H9 (cell line): Measurements from ENCODE around the gene YPEL3. TPM values are rescaled to one million over a fixed set of nuclear protein-coding genes. Genes with fewer than 3 reads are reported as not detected.

ENCODE experiments used
- DNase-seq: peaks from one replicate; pipeline ENCODE4 v3.0.0-alpha.2; 2017
- H2AFZ ChIP-seq: one replicate; pipeline ENCODE4 v1.6.1; 2013; ENCODE audit warnings: mild to moderate bottlenecking, low read length, control low read depth, moderate library complexity
- H2AK5ac ChIP-seq: 2 replicates; pipeline ENCODE4 v1.6.1; 2013; ENCODE audit warnings: low read length, control low read depth, mixed read lengths; ENCODE audit not compliant: insufficient read length
- H2BK120ac ChIP-seq: one replicate; pipeline ENCODE4 v1.6.1; 2013; ENCODE audit warnings: low read depth, mild to moderate bottlenecking, low read length, control low read depth, inconsistent platforms; ENCODE audit not compliant: poor library complexity, severe bottlenecking
- H2BK12ac ChIP-seq: 2 replicates; pipeline ENCODE4 v1.6.1; 2013; ENCODE audit warnings: low read length, control low read depth, mixed read lengths, low read depth; ENCODE audit not compliant: insufficient read length
- H2BK15ac ChIP-seq: 2 replicates; pipeline ENCODE4 v1.6.1; 2013; ENCODE audit warnings: low read depth, low read length, control low read depth
- H2BK20ac ChIP-seq: one replicate; pipeline ENCODE4 v1.6.1; 2013; ENCODE audit warnings: low read depth, mild to moderate bottlenecking, low read length, control low read depth, inconsistent platforms; ENCODE audit not compliant: poor library complexity, severe bottlenecking
- H2BK5ac ChIP-seq: 2 replicates; pipeline ENCODE4 v1.6.1; 2013; ENCODE audit warnings: low read length, control low read depth, mixed read lengths; ENCODE audit not compliant: insufficient read length
- H3K14ac ChIP-seq: 2 replicates; pipeline ENCODE4 v1.6.1; 2013; ENCODE audit warnings: low read length, control low read depth; ENCODE audit not compliant: insufficient read depth
- H3K18ac ChIP-seq: 2 replicates; pipeline ENCODE4 v1.6.1; 2013; ENCODE audit warnings: low read depth, mild to moderate bottlenecking, mixed read lengths, low read length, control low read depth; ENCODE audit not compliant: insufficient read length
- H3K23ac ChIP-seq: 2 replicates; pipeline ENCODE4 v1.6.1; 2013; ENCODE audit warnings: low read length, control low read depth, mixed read lengths, low read depth; ENCODE audit not compliant: insufficient read length
- H3K23me2 ChIP-seq: 2 replicates; pipeline ENCODE4 v1.6.1; 2013; ENCODE audit warnings: low read depth, mild to moderate bottlenecking, mixed read lengths, low read length, control low read depth; ENCODE audit not compliant: insufficient read length, poor library complexity, severe bottlenecking
- H3K27ac ChIP-seq: 2 replicates; pipeline ENCODE4 v1.5.1; 2013; ENCODE audit warnings: low read length, control low read depth, mixed read lengths, low read depth; ENCODE audit not compliant: insufficient read length
- H3K27me3 ChIP-seq: 2 replicates; pipeline ENCODE4 v1.6.1; 2013; ENCODE audit warnings: low read length, control low read depth, inconsistent platforms; ENCODE audit not compliant: insufficient read depth
- H3K4ac ChIP-seq: 2 replicates; pipeline ENCODE4 v1.6.1; 2013; ENCODE audit warnings: low read depth, mild to moderate bottlenecking, control low read depth, inconsistent platforms, low read length, moderate library complexity
- H3K4me1 ChIP-seq: 2 replicates; pipeline ENCODE4 v1.6.1; 2013; ENCODE audit warnings: low read length, control low read depth, inconsistent platforms; ENCODE audit not compliant: insufficient read depth
- H3K4me2 ChIP-seq: 2 replicates; pipeline ENCODE4 v1.6.1; 2013; ENCODE audit warnings: low read length, control low read depth, mixed read lengths; ENCODE audit not compliant: insufficient read length, insufficient read depth
- H3K56ac ChIP-seq: 2 replicates; pipeline ENCODE4 v1.6.1; 2013; ENCODE audit warnings: low read depth, mild to moderate bottlenecking, mixed read lengths, low read length, control low read depth; ENCODE audit not compliant: insufficient read length
- H3K79me1 ChIP-seq: 2 replicates; pipeline ENCODE4 v1.6.1; 2013; ENCODE audit warnings: low read depth, mild to moderate bottlenecking, moderate library complexity, low read length, control low read depth, inconsistent platforms; ENCODE audit not compliant: insufficient read depth, poor library complexity, severe bottlenecking
- H3K79me2 ChIP-seq: 2 replicates; pipeline ENCODE4 v1.6.1; 2013; ENCODE audit warnings: low read length, control low read depth, inconsistent platforms; ENCODE audit not compliant: insufficient read depth
- H3K9ac ChIP-seq: 2 replicates; pipeline ENCODE4 v1.6.1; 2013; ENCODE audit warnings: low read length, control low read depth, mixed read lengths; ENCODE audit not compliant: insufficient read length; ENCODE audit errors: extremely low read depth
- H3K9me3 ChIP-seq: one replicate; pipeline ENCODE4 v1.6.1; 2013; ENCODE audit warnings: low read depth, low read length, inconsistent platforms; ENCODE audit not compliant: control insufficient read depth
- H3T11ph ChIP-seq: one replicate; pipeline ENCODE4 v1.6.1; 2013; ENCODE audit warnings: mild to moderate bottlenecking, low read length, control low read depth, inconsistent platforms
- H4K20me1 ChIP-seq: one replicate; pipeline ENCODE4 v1.6.1; 2013; ENCODE audit not compliant: control insufficient read depth, insufficient read length, insufficient read depth
- H4K5ac ChIP-seq: 2 replicates; pipeline ENCODE4 v1.6.1; 2013; ENCODE audit warnings: low read depth, mild to moderate bottlenecking, mixed read lengths, low read length, control low read depth; ENCODE audit not compliant: insufficient read length
- H4K8ac ChIP-seq: replicated peaks from 2 replicates; pipeline ENCODE4 v1.6.1; 2013; ENCODE audit warnings: low read length, control low read depth, mixed read lengths, low read depth; ENCODE audit not compliant: insufficient read length
- H4K91ac ChIP-seq: 2 replicates; pipeline ENCODE4 v1.6.1; 2013; ENCODE audit warnings: low read depth, mild to moderate bottlenecking, moderate library complexity, mixed read lengths, low read length, control low read depth; ENCODE audit not compliant: insufficient read length
- H3K27ac Mint-ChIP-seq, 3 experiments: 2 replicates in 2 of 3; 3 replicates in 1 of 3; pipeline ENCODE4 v1.8.0; 2020 to 2021; ENCODE audit warnings: mixed read lengths in 3 of 3, mild to moderate bottlenecking in 1 of 3, moderate library complexity in 1 of 3
- H3K27me3 Mint-ChIP-seq: 2 replicates; pipeline ENCODE4 v1.8.0; 2021; ENCODE audit warnings: low read depth, mild to moderate bottlenecking, moderate library complexity, mixed read lengths
- H3K36me3 Mint-ChIP-seq, 3 experiments: 2 replicates in 2 of 3; 3 replicates in 1 of 3; pipeline ENCODE4 v1.8.0; 2020 to 2021; ENCODE audit warnings: low read depth in 3 of 3, mixed read lengths in 3 of 3; ENCODE audit not compliant: insufficient read depth in 1 of 3
- H3K4me1 Mint-ChIP-seq, 2 experiments: 2 replicates each; pipeline ENCODE4 v1.8.0; 2020; ENCODE audit warnings: mixed read lengths in 2 of 2
- H3K4me3 Mint-ChIP-seq, 2 experiments: 2 replicates in 1 of 2; 3 replicates in 1 of 2; pipeline ENCODE4 v1.8.0; 2020 to 2021; ENCODE audit warnings: mild to moderate bottlenecking in 2 of 2, mixed read lengths in 2 of 2, moderate library complexity in 1 of 2
- H3K9me3 Mint-ChIP-seq, 2 experiments: 2 replicates in 1 of 2; 3 replicates in 1 of 2; pipeline ENCODE4 v1.8.0; 2020; ENCODE audit warnings: mild to moderate bottlenecking in 2 of 2, mixed read lengths in 2 of 2, moderate library complexity in 1 of 2
- WGBS: extraction: QIAGEN DNeasy Blood & Tissue Kit; methylation state at CpG from one replicate; pipeline ENCODE4 v1.1.7; 2013; ENCODE audit warnings: missing lambda C conversion rate, low lambda C conversion rate, mixed read lengths; ENCODE audit not compliant: insufficient read length; ENCODE audit errors: extremely low coverage; 5-methylcytosine and 5-hydroxymethylcytosine counted together
- total RNA-seq: library from RNA; stranded (reverse); gene quantifications from 2 replicates; pipeline ENCODE4 v1.2.1, GENCODE V29; 2021
- TF ChIP-seq, protein P1 (sequence below): fragments of 200-600 bp; sonication (generic); conservative IDR thresholded peaks from 3 replicates; pipeline ENCODE4 v1.8.0; 2021; ENCODE audit warnings: antibody characterized with exemption, mild to moderate bottlenecking

Gene YPEL3
- total RNA-seq, 1 experiment from 2014 or later = 27.5 TPM

DNA sequence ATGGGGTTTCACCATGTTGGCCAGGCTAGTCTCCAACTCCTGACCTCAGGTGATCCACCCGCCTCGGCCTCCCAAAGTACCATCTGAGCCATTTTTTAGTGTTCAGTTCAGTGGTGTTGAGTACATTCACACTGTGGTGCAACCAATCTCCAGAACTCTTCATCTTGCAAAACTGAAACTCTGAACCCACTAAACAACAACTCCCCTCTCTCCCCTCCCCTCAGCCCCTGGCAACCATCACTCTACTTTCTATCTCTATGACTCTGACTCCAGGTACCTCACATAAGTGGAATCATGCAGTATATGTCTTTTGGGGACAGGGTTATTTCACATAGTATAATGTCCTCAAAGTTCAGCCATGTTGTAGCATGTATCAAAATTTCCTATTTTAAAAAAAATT lies 45.7 kb upstream of the YPEL3 start:
- H3K23me2 ChIP-seq = peaks cover 3% of the 10 kb centered on the region
- H2BK20ac ChIP-seq = no peak overlapping the region
- no peak overlapping the region for H3K4ac ChIP-seq
- no peak overlapping the region for H3T11ph ChIP-seq
- H3K18ac ChIP-seq = no peak overlapping the region
- no peak overlapping the region for H3K4me3 Mint-ChIP-seq
- no CpG with 5 or more reads among the region's 2 CpGs for WGBS
- H3K9me3 ChIP-seq = no peaks in the 10 kb centered on the region
- H3K9me3 Mint-ChIP-seq = no peaks in the 10 kb centered on the region
- H3K27ac ChIP-seq = no peak overlapping the region
- peaks cover 2% of the 10 kb centered on the region for H3K27me3 Mint-ChIP-seq
- no peak overlapping the region for H4K91ac ChIP-seq
- no peak overlapping the region for H3K56ac ChIP-seq
- H3K79me2 ChIP-seq = no peaks in the 10 kb centered on the region
- no peak overlapping the region for H2BK5ac ChIP-seq
- no peak overlapping the region for H2BK120ac ChIP-seq
- TF ChIP-seq, protein P1, sequence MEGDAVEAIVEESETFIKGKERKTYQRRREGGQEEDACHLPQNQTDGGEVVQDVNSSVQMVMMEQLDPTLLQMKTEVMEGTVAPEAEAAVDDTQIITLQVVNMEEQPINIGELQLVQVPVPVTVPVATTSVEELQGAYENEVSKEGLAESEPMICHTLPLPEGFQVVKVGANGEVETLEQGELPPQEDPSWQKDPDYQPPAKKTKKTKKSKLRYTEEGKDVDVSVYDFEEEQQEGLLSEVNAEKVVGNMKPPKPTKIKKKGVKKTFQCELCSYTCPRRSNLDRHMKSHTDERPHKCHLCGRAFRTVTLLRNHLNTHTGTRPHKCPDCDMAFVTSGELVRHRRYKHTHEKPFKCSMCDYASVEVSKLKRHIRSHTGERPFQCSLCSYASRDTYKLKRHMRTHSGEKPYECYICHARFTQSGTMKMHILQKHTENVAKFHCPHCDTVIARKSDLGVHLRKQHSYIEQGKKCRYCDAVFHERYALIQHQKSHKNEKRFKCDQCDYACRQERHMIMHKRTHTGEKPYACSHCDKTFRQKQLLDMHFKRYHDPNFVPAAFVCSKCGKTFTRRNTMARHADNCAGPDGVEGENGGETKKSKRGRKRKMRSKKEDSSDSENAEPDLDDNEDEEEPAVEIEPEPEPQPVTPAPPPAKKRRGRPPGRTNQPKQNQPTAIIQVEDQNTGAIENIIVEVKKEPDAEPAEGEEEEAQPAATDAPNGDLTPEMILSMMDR = no peak
- no peak for DNase-seq
- no peaks in the 10 kb centered on the region for H3K36me3 Mint-ChIP-seq
- no peak overlapping the region for H2BK15ac ChIP-seq
- no peak overlapping the region for H3K23ac ChIP-seq
- H4K8ac ChIP-seq = no peak overlapping the region
- H3K4me1 Mint-ChIP-seq = no peaks in the 10 kb centered on the region
- no peaks in the 10 kb centered on the region for H3K79me1 ChIP-seq
- H2BK12ac ChIP-seq = no peak overlapping the region
- no peak overlapping the region for H3K9ac ChIP-seq
- H3K4me1 ChIP-seq = no peaks in the 10 kb centered on the region
- no peak overlapping the region for H3K4me2 ChIP-seq
- H3K27me3 ChIP-seq = no peaks in the 10 kb centered on the region
- no peak overlapping the region for H3K27ac Mint-ChIP-seq
- H3K14ac ChIP-seq = no peak overlapping the region
- H4K20me1 ChIP-seq = no peaks in the 10 kb centered on the region
- no peak overlapping the region for H4K5ac ChIP-seq
- H2AK5ac ChIP-seq = no peak overlapping the region
- H2AFZ ChIP-seq = no peak overlapping the region
